Neural crest cell (in vitro differentiated cells): ENCODE measurements around the gene TLX2. TPM values are rescaled to one million over a fixed set of nuclear protein-coding genes. Genes with fewer than 3 reads are reported as not detected.
"Not testable (repeated sequence)": the region's sequence is repeated elsewhere in the genome, so short reads cannot be mapped to it uniquely, and the experiment has no call there.

Experiments used
- DNase-seq: peaks from one replicate; pipeline ENCODE4 v3.0.0; 2021; ENCODE audit warnings: low read depth, mixed read lengths, low spot score
- H3K27ac Mint-ChIP-seq: one replicate; pipeline ENCODE4 v1.8.0; 2021; ENCODE audit warnings: mild to moderate bottlenecking, mixed read lengths; ENCODE audit not compliant: unreplicated experiment
- H3K27me3 Mint-ChIP-seq: 2 replicates; pipeline ENCODE4 v1.8.0; 2021; ENCODE audit warnings: low read depth, mild to moderate bottlenecking, mixed read lengths
- H3K36me3 Mint-ChIP-seq: 2 replicates; pipeline ENCODE4 v1.8.0; 2021; ENCODE audit warnings: low read depth, mild to moderate bottlenecking, mixed read lengths
- H3K4me1 Mint-ChIP-seq: 2 replicates; pipeline ENCODE4 v1.8.0; 2021; ENCODE audit warnings: mixed read lengths
- H3K4me3 Mint-ChIP-seq: one replicate; pipeline ENCODE4 v1.8.0; 2021; ENCODE audit warnings: mild to moderate bottlenecking, mixed read lengths
- H3K9me3 Mint-ChIP-seq: 2 replicates; pipeline ENCODE4 v1.8.0; 2021; ENCODE audit warnings: mixed read lengths
- long read RNA-seq: library from polyadenylated mRNA; unstranded; transcript quantifications from one replicate; pipeline ENCODE4 v2.0.0, GENCODE V29; 2020
- total RNA-seq: library from RNA; stranded (reverse); gene quantifications from 2 replicates; pipeline ENCODE4 v1.2.1, GENCODE V29; 2021
- TF ChIP-seq, protein P1 (sequence below): fragments of 200-600 bp; sonication (generic); conservative IDR thresholded peaks from 2 replicates; pipeline ENCODE4 v1.5.0; 2021; ENCODE audit warnings: antibody characterized with exemption, mild to moderate bottlenecking

TLX2 gene
- total RNA-seq: not detected in 2 replicates
- long read RNA-seq: 0 reads

DNA sequence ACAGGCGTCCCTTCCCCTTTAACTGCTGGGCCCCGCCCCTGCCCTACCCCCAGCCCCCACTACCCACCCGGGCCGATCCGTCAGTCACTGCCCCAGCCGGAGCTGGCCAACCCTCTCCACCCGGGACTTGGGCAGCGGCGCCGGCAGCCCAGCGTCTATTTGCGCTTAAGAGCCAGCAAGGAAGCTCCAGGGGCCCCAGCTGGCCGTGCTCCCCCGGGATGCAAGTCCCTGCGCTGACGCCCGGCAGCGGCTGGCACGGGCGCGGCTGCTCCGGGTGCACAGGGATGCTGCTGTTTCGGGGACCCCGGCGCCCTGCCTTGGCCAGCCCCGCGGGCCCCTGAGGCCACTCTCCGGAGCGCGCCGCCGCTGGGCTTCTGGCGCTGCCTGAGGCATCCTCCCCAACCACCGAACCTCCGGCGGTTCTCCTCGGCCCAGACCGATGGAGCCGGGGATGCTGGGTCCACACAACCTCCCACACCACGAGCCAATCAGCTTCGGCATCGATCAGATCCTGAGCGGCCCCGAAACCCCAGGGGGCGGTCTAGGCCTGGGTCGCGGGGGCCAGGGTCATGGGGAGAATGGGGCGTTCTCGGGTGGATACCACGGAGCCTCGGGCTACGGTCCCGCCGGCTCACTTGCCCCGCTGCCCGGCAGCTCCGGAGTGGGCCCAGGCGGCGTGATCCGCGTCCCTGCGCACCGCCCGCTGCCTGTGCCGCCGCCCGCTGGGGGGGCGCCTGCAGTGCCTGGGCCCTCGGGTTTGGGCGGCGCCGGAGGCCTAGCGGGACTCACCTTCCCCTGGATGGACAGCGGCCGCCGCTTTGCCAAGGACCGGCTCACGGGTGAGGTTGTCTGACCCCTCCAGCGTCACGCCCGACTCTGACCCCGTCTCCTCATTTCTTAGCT, at the start of gene TLX2:
Gene TLX2, plus strand, starts transcription at position 83 of the 903 bp plus-strand sequence. Its CDS starts 357 bp downstream, at position 440.
- peak within 1 kb of the TSS; percentile 27 for H3K4me3 Mint-ChIP-seq
- no peak within 1 kb of the TSS for H3K27ac Mint-ChIP-seq
- no peaks in the 10 kb centered on the region for H3K9me3 Mint-ChIP-seq
- H3K4me1 Mint-ChIP-seq: peaks cover 3% of the 10 kb centered on the region
- H3K27me3 Mint-ChIP-seq: peaks cover 95% of the 10 kb centered on the region
- peaks cover 6% of the 10 kb centered on the region for H3K36me3 Mint-ChIP-seq
- TF ChIP-seq, protein P1, sequence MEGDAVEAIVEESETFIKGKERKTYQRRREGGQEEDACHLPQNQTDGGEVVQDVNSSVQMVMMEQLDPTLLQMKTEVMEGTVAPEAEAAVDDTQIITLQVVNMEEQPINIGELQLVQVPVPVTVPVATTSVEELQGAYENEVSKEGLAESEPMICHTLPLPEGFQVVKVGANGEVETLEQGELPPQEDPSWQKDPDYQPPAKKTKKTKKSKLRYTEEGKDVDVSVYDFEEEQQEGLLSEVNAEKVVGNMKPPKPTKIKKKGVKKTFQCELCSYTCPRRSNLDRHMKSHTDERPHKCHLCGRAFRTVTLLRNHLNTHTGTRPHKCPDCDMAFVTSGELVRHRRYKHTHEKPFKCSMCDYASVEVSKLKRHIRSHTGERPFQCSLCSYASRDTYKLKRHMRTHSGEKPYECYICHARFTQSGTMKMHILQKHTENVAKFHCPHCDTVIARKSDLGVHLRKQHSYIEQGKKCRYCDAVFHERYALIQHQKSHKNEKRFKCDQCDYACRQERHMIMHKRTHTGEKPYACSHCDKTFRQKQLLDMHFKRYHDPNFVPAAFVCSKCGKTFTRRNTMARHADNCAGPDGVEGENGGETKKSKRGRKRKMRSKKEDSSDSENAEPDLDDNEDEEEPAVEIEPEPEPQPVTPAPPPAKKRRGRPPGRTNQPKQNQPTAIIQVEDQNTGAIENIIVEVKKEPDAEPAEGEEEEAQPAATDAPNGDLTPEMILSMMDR: no peak
- no peak for DNase-seq

DNA sequence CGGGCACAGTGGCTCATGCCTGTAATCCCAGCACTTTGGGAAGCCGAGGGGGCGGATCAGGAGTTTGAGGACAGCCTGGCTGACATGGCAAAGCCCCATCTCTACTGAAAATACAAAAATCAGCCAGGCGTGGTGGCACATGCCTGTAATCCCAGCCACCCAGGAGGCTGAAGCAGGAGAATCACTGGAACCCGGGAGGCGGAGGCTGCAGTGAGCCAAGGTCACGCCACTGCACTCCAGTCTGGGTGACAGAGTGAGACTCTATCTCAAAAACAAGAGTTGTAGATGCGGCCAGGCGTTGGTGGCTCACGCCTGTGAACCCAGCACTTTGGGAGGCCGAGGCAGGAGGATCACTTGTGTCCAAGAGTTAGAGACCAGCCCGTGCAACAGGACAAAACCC, 43.5 kb upstream of the TLX2 start:
- Mint-ChIP-seq H3K36me3 (peaks cover 10% of the 10 kb centered on the region), H3K4me3 (peak overlapping the region; percentile 81), H3K4me1 (peaks cover 27% of the 10 kb centered on the region)
- not testable (repeated sequence) for DNase-seq, H3K27ac Mint-ChIP-seq, H3K27me3 Mint-ChIP-seq, H3K9me3 Mint-ChIP-seq

DNA sequence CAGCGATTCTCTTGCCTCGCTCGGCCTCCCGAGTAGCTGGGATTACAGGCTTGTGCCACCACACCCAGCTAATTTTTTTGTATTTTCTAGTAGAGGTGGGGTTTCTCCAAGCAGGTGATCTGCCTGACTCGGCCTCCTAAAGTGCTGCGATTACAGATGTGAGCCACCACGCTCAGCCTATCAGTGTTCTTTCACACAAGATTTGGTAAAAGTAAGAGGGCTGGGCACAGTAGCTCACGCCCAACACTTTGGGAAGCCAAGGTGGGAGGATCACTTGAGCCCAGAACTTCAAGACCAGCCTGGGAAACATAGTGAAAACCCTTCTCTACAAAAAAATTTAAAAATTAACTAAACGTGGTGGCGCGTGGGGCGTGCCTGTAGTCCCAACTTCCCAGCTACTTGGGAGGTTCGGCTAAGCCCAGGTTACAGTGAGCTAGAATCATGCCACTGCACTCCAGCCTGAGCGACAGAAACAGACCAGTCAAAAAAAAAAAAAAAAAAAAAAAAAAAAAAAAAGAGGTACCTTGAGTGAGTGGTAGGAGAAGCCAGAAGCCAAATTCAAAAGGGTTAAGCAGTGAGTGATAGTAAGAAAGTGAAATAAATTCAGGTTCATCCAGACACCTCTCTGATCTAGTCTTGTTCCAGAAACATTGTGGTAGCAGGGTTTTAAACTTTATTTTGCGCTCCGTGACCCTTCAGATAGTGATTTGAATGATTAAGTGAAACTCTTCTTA, 42.8 kb upstream of the TLX2 start:
- Mint-ChIP-seq H3K4me3 (peak overlapping the region; percentile 98), H3K27ac (peak overlapping the region; percentile 98), H3K9me3 (no peaks in the 10 kb centered on the region), H3K4me1 (peaks cover 22% of the 10 kb centered on the region), H3K36me3 (peaks cover 10% of the 10 kb centered on the region), H3K27me3 (peaks cover 2% of the 10 kb centered on the region)
- DNase-seq: no peak
- TF ChIP-seq, protein P1: no peak

DNA sequence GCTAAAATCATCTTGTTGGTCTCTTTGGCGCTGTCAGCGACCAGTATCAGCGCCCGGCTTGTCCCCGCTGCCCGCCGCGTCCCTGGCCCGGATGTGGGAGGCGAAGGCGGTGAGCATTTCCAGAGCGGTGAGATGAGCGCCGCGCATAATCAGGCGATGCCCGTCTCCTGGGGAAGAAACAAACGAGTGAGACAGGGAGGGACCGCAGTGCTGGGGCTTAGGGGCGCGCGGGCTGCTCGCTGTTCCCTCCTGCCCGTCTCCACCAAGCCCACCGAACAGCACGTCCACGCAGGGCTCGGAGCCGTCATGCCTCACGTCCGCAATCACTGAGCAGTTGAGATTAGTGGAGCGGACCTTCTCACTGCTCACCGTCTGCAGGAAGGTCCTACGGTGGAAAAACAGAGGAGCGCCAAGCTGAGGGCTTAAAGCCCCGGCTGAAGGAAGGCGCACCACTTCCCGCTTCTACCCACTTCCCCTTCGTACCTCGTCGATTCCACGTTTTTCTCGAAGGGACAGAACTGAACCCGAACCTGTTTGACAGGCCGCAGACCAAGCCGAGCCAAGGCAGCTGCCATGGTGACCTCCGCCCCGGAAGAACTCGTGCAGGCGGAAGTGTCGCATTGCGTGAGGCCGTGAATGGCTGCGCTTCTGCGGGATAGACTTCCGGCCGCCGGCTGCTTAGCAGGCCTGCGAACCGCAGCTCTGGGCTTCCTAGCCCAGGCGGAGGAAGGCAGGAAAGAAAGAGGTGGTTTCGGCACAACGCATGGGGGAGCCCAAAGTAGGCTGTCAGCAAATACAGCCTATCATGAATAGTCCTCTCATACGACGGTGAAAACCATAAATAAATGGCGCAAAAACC, 41.9 kb upstream of the TLX2 start, which contains the start of gene MRPL53:
Gene MRPL53, minus strand, starts transcription at position 595 of the 859 bp plus-strand sequence. Its CDS starts 20 bp downstream, at position 575.
- TF ChIP-seq, protein P1: no peak
- H3K27me3 Mint-ChIP-seq: peaks cover 2% of the 10 kb centered on the region
- peak within 1 kb of the TSS; percentile 98 for H3K27ac Mint-ChIP-seq
- peaks cover 11% of the 10 kb centered on the region for H3K36me3 Mint-ChIP-seq
- H3K9me3 Mint-ChIP-seq: no peaks in the 10 kb centered on the region
- peak within 1 kb of the TSS; percentile 98 for H3K4me3 Mint-ChIP-seq
- H3K4me1 Mint-ChIP-seq: peaks cover 22% of the 10 kb centered on the region
- peak; percentile 93 for DNase-seq

DNA sequence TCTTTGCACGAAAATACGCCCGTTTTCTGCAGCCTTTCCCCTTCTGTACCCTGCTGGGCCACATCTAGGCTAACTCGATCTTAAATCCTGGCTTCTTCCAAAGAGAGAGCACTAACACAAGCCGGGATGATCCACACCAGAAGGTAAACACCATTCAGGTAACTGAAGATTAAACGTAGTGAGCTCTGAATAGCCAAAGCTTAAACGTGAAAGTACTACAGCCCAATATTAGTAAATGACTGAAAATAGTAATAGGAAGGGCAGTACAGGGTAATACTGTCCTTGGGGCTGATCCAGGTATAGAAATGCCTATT, 41.3 kb upstream of the TLX2 start:
- peaks cover 14% of the 10 kb centered on the region for H3K36me3 Mint-ChIP-seq
- peak overlapping the region; percentile 98 for H3K4me3 Mint-ChIP-seq
- TF ChIP-seq, protein P1: no peak
- peak overlapping the region; percentile 98 for H3K27ac Mint-ChIP-seq
- H3K9me3 Mint-ChIP-seq: no peaks in the 10 kb centered on the region
- peaks cover 2% of the 10 kb centered on the region for H3K27me3 Mint-ChIP-seq
- DNase-seq: no peak
- H3K4me1 Mint-ChIP-seq: peaks cover 22% of the 10 kb centered on the region
